IMR-90 (cell line): ENCODE data around the gene JAKMIP3. TPM values are rescaled to one million over a fixed set of nuclear protein-coding genes. Genes with fewer than 3 reads are reported as not detected.

Source experiments
- ATAC-seq: fragments of 200-7000 bp; cut with Tn5 transposase; 2 replicates; pipeline ENCODE4 v1.9.1; 2020; ENCODE audit warnings: low read depth, mild to moderate bottlenecking, moderate library complexity
- BruUV-seq: library from RNA; stranded (reverse); fragments of 400-500 nt; replicated peaks from 2 replicates; lab custom pipeline; 2021; lab: Mats Ljungman, UMichigan
- CTCF ChIA-PET: fragments of 300-600 bp; formaldehyde crosslinking; extraction: SDS; loops from one replicate; lab custom pipeline; 2021; ENCODE audit warnings: antibody characterized with exemption; lab: Yijun Ruan, JAX
- POLR2A ChIA-PET: fragments of 300-600 bp; sonication (Branson Sonifier 250); formaldehyde crosslinking; loops from one replicate; lab custom pipeline; 2022; ENCODE audit warnings: antibody characterized with exemption; ENCODE audit not compliant: unreplicated experiment; lab: Charles Lee
- DNase-seq: peaks from one replicate; pipeline ENCODE4 v3.0.0; 2013
- H2AFZ ChIP-seq: replicated peaks from 2 replicates; pipeline ENCODE3; 2013; ENCODE audit warnings: low read length, mild to moderate bottlenecking; ENCODE audit not compliant: poor library complexity
- H2AK5ac ChIP-seq: 2 replicates; pipeline ENCODE4 v1.6.1; 2013; ENCODE audit warnings: low read depth, low read length, inconsistent platforms
- H2AK9ac ChIP-seq: replicated peaks from 2 replicates; pipeline ENCODE3; 2013; ENCODE audit warnings: mild to moderate bottlenecking, low read depth, low read length, moderate library complexity; ENCODE audit not compliant: poor library complexity
- H2BK120ac ChIP-seq: 2 replicates; pipeline ENCODE4 v1.6.1; 2013; ENCODE audit warnings: low read depth, low read length, inconsistent platforms
- H2BK15ac ChIP-seq: 3 replicates; pipeline ENCODE4 v1.6.1; 2013; ENCODE audit warnings: low read depth, low read length, inconsistent platforms
- H2BK20ac ChIP-seq: 2 replicates; pipeline ENCODE4 v1.6.1; 2013; ENCODE audit warnings: low read depth, mild to moderate bottlenecking, inconsistent platforms, low read length, moderate library complexity
- H2BK5ac ChIP-seq: 2 replicates; pipeline ENCODE4 v1.6.1; 2013; ENCODE audit warnings: mild to moderate bottlenecking, low read depth, low read length, inconsistent platforms; ENCODE audit not compliant: poor library complexity, severe bottlenecking
- H3K14ac ChIP-seq: replicated peaks from 2 replicates; pipeline ENCODE4 v1.6.1; 2013; ENCODE audit warnings: low read depth, low read length, inconsistent platforms
- H3K18ac ChIP-seq: 2 replicates; pipeline ENCODE4 v1.6.1; 2013; ENCODE audit warnings: low read depth, low read length, control low read depth
- H3K23ac ChIP-seq: 2 replicates; pipeline ENCODE4 v1.6.1; 2013; ENCODE audit warnings: low read depth, low read length, inconsistent platforms
- H3K27ac ChIP-seq: 2 replicates; pipeline ENCODE4 v1.5.1; 2013; ENCODE audit warnings: mild to moderate bottlenecking, control low read depth, low read length; ENCODE audit not compliant: insufficient read depth
- H3K27me3 ChIP-seq: 2 replicates; pipeline ENCODE4 v1.6.1; 2013; ENCODE audit warnings: low read length; ENCODE audit not compliant: control insufficient read depth, insufficient read depth
- H3K36me3 ChIP-seq: 2 replicates; pipeline ENCODE4 v1.6.1; 2013; ENCODE audit warnings: low read length, mixed read lengths; ENCODE audit not compliant: control insufficient read depth, insufficient read depth
- H3K4ac ChIP-seq: 2 replicates; pipeline ENCODE4 v1.6.1; 2013; ENCODE audit warnings: low read depth, low read length, inconsistent platforms
- H3K4me1 ChIP-seq: 2 replicates; pipeline ENCODE4 v1.6.1; 2013; ENCODE audit warnings: low read length, mixed read lengths; ENCODE audit not compliant: control insufficient read depth, insufficient read depth
- H3K4me2 ChIP-seq: 2 replicates; pipeline ENCODE4 v1.6.1; 2013; ENCODE audit warnings: low read depth, mild to moderate bottlenecking, control low read depth, low read length, moderate library complexity
- H3K4me3 ChIP-seq: 2 replicates; pipeline ENCODE4 v1.5.1; 2013; ENCODE audit warnings: low read depth, mild to moderate bottlenecking, control low read depth, low read length, moderate library complexity; ENCODE audit not compliant: insufficient read depth
- H3K56ac ChIP-seq: 2 replicates; pipeline ENCODE4 v1.6.1; 2013; ENCODE audit warnings: low read length, inconsistent platforms; ENCODE audit not compliant: insufficient read depth; ENCODE audit errors: extremely low read depth
- H3K79me1 ChIP-seq, 2 experiments: 2 replicates each; pipeline ENCODE4 v1.6.1; 2013; ENCODE audit warnings: low read length in 2 of 2, inconsistent platforms in 1 of 2, low read depth in 1 of 2
- H3K9ac ChIP-seq: 2 replicates; pipeline ENCODE4 v1.6.1; 2013; ENCODE audit warnings: low read depth, low read length, control low read depth
- H3K9me1 ChIP-seq: 2 replicates; pipeline ENCODE4 v1.6.1; 2013; ENCODE audit warnings: low read length, inconsistent platforms; ENCODE audit not compliant: insufficient read depth
- H3K9me3 ChIP-seq: 2 replicates; pipeline ENCODE4 v1.6.1; 2013; ENCODE audit warnings: low read length; ENCODE audit not compliant: control insufficient read depth, insufficient read depth
- H4K20me1 ChIP-seq: 2 replicates; pipeline ENCODE4 v1.6.1; 2013; ENCODE audit warnings: low read length, inconsistent platforms; ENCODE audit not compliant: insufficient read depth
- H4K5ac ChIP-seq: 2 replicates; pipeline ENCODE4 v1.6.1; 2013; ENCODE audit warnings: mild to moderate bottlenecking, low read depth, low read length, control low read depth
- H4K8ac ChIP-seq, 2 experiments: 2 replicates each; pipeline ENCODE4 v1.6.1; 2013; ENCODE audit warnings: low read depth in 2 of 2, low read length in 2 of 2, control low read depth in 1 of 2, inconsistent platforms in 1 of 2
- H4K91ac ChIP-seq: 2 replicates; pipeline ENCODE4 v1.6.1; 2013; ENCODE audit warnings: low read depth, low read length, inconsistent platforms; ENCODE audit not compliant: insufficient read depth
- BHLHE40 ChIP-seq: fragments of 150-350 bp; IDR thresholded peaks from 2 replicates; pipeline ENCODE4 v1.6.1; 2016; ENCODE audit warnings: mild to moderate bottlenecking, low read depth, low read length
- CHD1 ChIP-seq: IDR thresholded peaks from 2 replicates; pipeline ENCODE4 v1.6.1; 2012; ENCODE audit warnings: low read depth, low read length, improper control_type of control experiment
- ELK1 ChIP-seq: fragments of 150-350 bp; IDR thresholded peaks from 2 replicates; pipeline ENCODE4 v1.6.1; 2016; ENCODE audit warnings: low read depth, mild to moderate bottlenecking, low read length, moderate library complexity, borderline replicate concordance
- FOS ChIP-seq: fragments of 150-350 bp; IDR thresholded peaks from 2 replicates; pipeline ENCODE4 v1.6.1; 2016; ENCODE audit warnings: low read depth, low read length
- MAFK ChIP-seq: IDR thresholded peaks from 2 replicates; pipeline ENCODE4 v1.6.1; 2012; ENCODE audit warnings: low read depth, low read length, improper control_type of control experiment
- MAZ ChIP-seq: IDR thresholded peaks from 2 replicates; pipeline ENCODE4 v1.6.1; 2012; ENCODE audit warnings: low read depth, mild to moderate bottlenecking, low read length, improper control_type of control experiment, moderate library complexity, borderline replicate concordance
- MXI1 ChIP-seq: IDR thresholded peaks from 2 replicates; pipeline ENCODE4 v1.6.1; 2012; ENCODE audit warnings: low read depth, mild to moderate bottlenecking, low read length, moderate library complexity, borderline replicate concordance
- NFE2L2 ChIP-seq: fragments of 150-350 bp; IDR thresholded peaks from 2 replicates; pipeline ENCODE4 v1.6.1; 2016; ENCODE audit warnings: low read depth, mild to moderate bottlenecking, low read length
- POLR2A ChIP-seq: IDR thresholded peaks from 2 replicates; pipeline ENCODE4 v1.6.1; 2012; ENCODE audit warnings: mild to moderate bottlenecking, low read depth, low read length
- RAD21 ChIP-seq: IDR thresholded peaks from 2 replicates; pipeline ENCODE4 v1.6.1; 2012; ENCODE audit warnings: low read length, improper control_type of control experiment
- RCOR1 ChIP-seq: IDR thresholded peaks from 2 replicates; pipeline ENCODE4 v1.6.1; 2012; ENCODE audit warnings: mild to moderate bottlenecking, low read length, improper control_type of control experiment; ENCODE audit not compliant: insufficient replicate concordance
- RFX5 ChIP-seq: IDR thresholded peaks from 2 replicates; pipeline ENCODE4 v1.8.0; 2012; ENCODE audit warnings: low read depth, mild to moderate bottlenecking, low read length, moderate library complexity
- SMC3 ChIP-seq: fragments of 150-350 bp; IDR thresholded peaks from 2 replicates; pipeline ENCODE4 v1.6.1; 2016; ENCODE audit warnings: low read depth, mild to moderate bottlenecking, antibody characterized with exemption, low read length, moderate library complexity
- WGBS, 2 experiments: methylation state at CpG; one replicate each; pipeline versions ENCODE4 v1.1.5 to v1.1.7; 2013; ENCODE audit warnings: missing lambda C conversion rate in 2 of 2; ENCODE audit not compliant: insufficient read length in 1 of 2; ENCODE audit errors: extremely low coverage in 2 of 2; 5-methylcytosine and 5-hydroxymethylcytosine counted together
- dilution Hi-C: fragments of 300-500 bp; cut with HindIII; formaldehyde crosslinking; loops from one replicate; pipeline ENCODE4 v1.14.3; 2018; ENCODE audit warnings: low sequenced_read_pairs; ENCODE audit not compliant: unreplicated experiment
- in situ Hi-C: fragments of 300-500 bp; cut with MboI; formaldehyde crosslinking; loops from 3 replicates; pipeline ENCODE4 v1.14.3; 2019; ENCODE audit warnings: low sequenced_read_pairs, inconsistent platforms, mixed read lengths
- intact Hi-C: fragments of 100-400 bp; cut with micrococcal nuclease; formaldehyde crosslinking; loops from 2 replicates; pipeline ENCODE4 v1.10.0; 2022
- polyA plus RNA-seq, 3 experiments: library from polyadenylated mRNA; depleted of rRNA; stranded (reverse); fragments of >200 nt; gene quantifications; 2 replicates each; pipeline ENCODE4 v1.2.3, GENCODE V29; 2012; ENCODE audit warnings: low replicate concordance in 1 of 3
- total RNA-seq: library from RNA; depleted of rRNA; stranded (reverse); fragments of >200 nt; gene quantifications from 2 replicates; pipeline ENCODE4 v1.2.3, GENCODE V29; 2012
- TF ChIP-seq, protein P1 (sequence below): fragments of 150-350 bp; IDR thresholded peaks from 2 replicates; pipeline ENCODE4 v1.6.1; 2017; ENCODE audit warnings: mild to moderate bottlenecking, antibody characterized with exemption, low read length, low read depth
- TF ChIP-seq, protein P2 (sequence below): conservative IDR thresholded peaks from 2 replicates; pipeline ENCODE4 v1.5.1; 2012; ENCODE audit warnings: mild to moderate bottlenecking, low read depth, low read length, improper control_type of control experiment

The JAKMIP3 gene
- total and polyA plus RNA-seq, 2 of the 4 experiments (the other 2 are of a cell fraction), result under 0.01 to 0.22 TPM

DNA sequence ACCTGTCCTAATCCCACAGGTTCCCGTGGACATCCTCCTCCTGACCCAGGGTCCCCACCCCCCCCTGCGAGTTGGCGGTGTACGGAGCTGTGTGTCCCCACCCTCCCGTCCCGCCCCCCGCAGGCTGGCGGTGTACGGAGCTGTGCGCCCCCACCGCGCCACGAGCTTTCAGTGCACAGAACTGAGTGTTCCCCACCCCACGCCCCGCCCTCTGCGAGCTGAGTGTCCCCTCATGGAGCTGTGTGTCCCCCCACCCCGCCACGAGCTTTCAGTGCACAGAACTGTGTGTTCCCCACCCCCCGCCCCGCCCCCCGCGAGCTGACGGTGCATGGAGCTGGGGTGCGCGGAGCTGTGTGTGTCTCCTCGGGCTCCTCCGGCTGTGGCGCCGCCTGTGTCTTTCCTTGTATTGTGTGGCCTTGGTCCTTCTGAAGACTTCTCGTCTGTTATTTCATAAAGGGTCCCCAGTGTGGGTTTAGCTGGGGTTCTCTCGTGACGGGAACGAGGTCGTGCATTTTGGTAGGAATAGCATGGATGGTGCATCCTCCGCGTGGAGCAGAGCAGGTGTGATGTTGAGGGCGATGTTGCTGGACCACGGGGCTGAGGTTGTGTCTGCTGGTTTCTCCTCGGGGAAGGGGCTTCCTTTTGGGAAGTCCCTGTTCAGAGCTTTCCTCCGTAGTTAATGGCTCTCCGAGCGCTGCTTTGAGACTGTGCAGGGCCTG lies 18.0 kb upstream of the JAKMIP3 start:
- Histone ChIP-seq H4K5ac (no peak overlapping the region), H3K27me3 (peaks cover 17% of the 10 kb centered on the region; the same call in 1 of the 2 replicates)
- no TSS peak for BruUV-seq

More for the DNA sequence above, 18.0 kb upstream of the JAKMIP3 start:
- Histone ChIP-seq H3K9me1 (no peaks in the 10 kb centered on the region), H3K36me3 (no peaks in the 10 kb centered on the region), H2BK120ac (no peak overlapping the region), H3K23ac (no peak overlapping the region), H3K27ac (no peak overlapping the region), H3K4ac (no peak overlapping the region), H3K14ac (no peak overlapping the region), H3K79me1 (no peaks in the 10 kb centered on the region), H4K20me1 (no peaks in the 10 kb centered on the region), H3K9ac (no peak overlapping the region), H4K8ac (no peak overlapping the region), H3K18ac (no peak overlapping the region), H2BK15ac (no peak overlapping the region), H3K56ac (no peak overlapping the region), H4K91ac (no peak overlapping the region), H3K4me3 (no peak overlapping the region), H2BK20ac (no peak overlapping the region), H2BK5ac (no peak overlapping the region), H2AFZ (no peak overlapping the region), H2AK9ac (no peak overlapping the region), H3K4me1 (no peaks in the 10 kb centered on the region), H2AK5ac (no peak overlapping the region), H3K4me2 (no peak overlapping the region), H3K9me3 (peaks cover 5% of the 10 kb centered on the region)
- in situ Hi-C loops, result no loop called here
- DNase-seq (no peak), ATAC-seq (no peak)
- intact Hi-C loops, result no loop called here
- dilution Hi-C loops, result no loop called here
- TF ChIP-seq BHLHE40 (no peak), MAFK (no peak), RCOR1 (no peak), FOS (no peak), CHD1 (no peak), RFX5 (no peak), POLR2A (no peak), MAZ (no peak), ELK1 (no peak), MXI1 (no peak), SMC3 (no peak), NFE2L2 (no peak), RAD21 (no peak)
- TF ChIP-seq, protein P1, sequence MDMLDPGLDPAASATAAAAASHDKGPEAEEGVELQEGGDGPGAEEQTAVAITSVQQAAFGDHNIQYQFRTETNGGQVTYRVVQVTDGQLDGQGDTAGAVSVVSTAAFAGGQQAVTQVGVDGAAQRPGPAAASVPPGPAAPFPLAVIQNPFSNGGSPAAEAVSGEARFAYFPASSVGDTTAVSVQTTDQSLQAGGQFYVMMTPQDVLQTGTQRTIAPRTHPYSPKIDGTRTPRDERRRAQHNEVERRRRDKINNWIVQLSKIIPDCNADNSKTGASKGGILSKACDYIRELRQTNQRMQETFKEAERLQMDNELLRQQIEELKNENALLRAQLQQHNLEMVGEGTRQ, result no peak
- TF ChIP-seq, protein P2, sequence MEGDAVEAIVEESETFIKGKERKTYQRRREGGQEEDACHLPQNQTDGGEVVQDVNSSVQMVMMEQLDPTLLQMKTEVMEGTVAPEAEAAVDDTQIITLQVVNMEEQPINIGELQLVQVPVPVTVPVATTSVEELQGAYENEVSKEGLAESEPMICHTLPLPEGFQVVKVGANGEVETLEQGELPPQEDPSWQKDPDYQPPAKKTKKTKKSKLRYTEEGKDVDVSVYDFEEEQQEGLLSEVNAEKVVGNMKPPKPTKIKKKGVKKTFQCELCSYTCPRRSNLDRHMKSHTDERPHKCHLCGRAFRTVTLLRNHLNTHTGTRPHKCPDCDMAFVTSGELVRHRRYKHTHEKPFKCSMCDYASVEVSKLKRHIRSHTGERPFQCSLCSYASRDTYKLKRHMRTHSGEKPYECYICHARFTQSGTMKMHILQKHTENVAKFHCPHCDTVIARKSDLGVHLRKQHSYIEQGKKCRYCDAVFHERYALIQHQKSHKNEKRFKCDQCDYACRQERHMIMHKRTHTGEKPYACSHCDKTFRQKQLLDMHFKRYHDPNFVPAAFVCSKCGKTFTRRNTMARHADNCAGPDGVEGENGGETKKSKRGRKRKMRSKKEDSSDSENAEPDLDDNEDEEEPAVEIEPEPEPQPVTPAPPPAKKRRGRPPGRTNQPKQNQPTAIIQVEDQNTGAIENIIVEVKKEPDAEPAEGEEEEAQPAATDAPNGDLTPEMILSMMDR, result no peak
- ChIA-PET CTCF (no interaction called here), POLR2A (no interaction called here)
- 84% methylated on average over 6 of the region's 42 CpGs; no CpG with 5 or more reads in 1 of the 2 experiments for WGBS, 2 experiments
